Neural progenitor cell (in vitro differentiated cells): Measurements from ENCODE around the gene ABTB1. TPM values are rescaled to one million over a fixed set of nuclear protein-coding genes. Genes with fewer than 3 reads are reported as not detected.
A peak's percentile ranks its signal among the peaks of the same experiment; 100 is the strongest.

ENCODE experiments used
- DNase-seq: peaks from one replicate; pipeline ENCODE4 v3.0.0-alpha.2; 2016; ENCODE audit warnings: low spot score
- H2AFZ ChIP-seq: fragments of 200-600 bp; sonication (generic); replicated peaks from 2 replicates; pipeline ENCODE4 v1.6.1; 2016; ENCODE audit warnings: antibody characterized with exemption
- H3F3A ChIP-seq: fragments of 200-600 bp; sonication (generic); 2 replicates; pipeline ENCODE4 v1.6.1; 2016; ENCODE audit warnings: antibody characterized with exemption, low read depth
- H3K27ac ChIP-seq: fragments of 200-600 bp; sonication (generic); 2 replicates; pipeline ENCODE4 v1.5.1; 2016; ENCODE audit warnings: mild to moderate bottlenecking
- H3K27me3 ChIP-seq: fragments of 200-600 bp; sonication (generic); 2 replicates; pipeline ENCODE4 v1.6.1; 2016; ENCODE audit warnings: mild to moderate bottlenecking, moderate library complexity
- H3K36me3 ChIP-seq: fragments of 200-600 bp; sonication (generic); 2 replicates; pipeline ENCODE4 v1.5.1; 2016
- H3K4me1 ChIP-seq: fragments of 200-600 bp; sonication (generic); 2 replicates; pipeline ENCODE4 v1.6.1; 2016; ENCODE audit warnings: mixed run types
- H3K4me2 ChIP-seq: fragments of 200-600 bp; sonication (generic); 2 replicates; pipeline ENCODE4 v1.6.1; 2016
- H3K4me3 ChIP-seq: fragments of 200-600 bp; sonication (generic); 2 replicates; pipeline ENCODE4 v1.5.1; 2016
- H3K79me2 ChIP-seq: fragments of 200-600 bp; sonication (generic); 2 replicates; pipeline ENCODE4 v1.6.1; 2016; ENCODE audit warnings: low read depth
- H3K9ac ChIP-seq: fragments of 200-600 bp; sonication (generic); 2 replicates; pipeline ENCODE4 v1.6.1; 2016
- H3K9me3 ChIP-seq: fragments of 200-600 bp; sonication (generic); 2 replicates; pipeline ENCODE4 v1.5.1; 2016; ENCODE audit warnings: low read depth
- H4K20me1 ChIP-seq: fragments of 200-600 bp; sonication (generic); 2 replicates; pipeline ENCODE4 v1.6.1; 2016; ENCODE audit warnings: low read depth
- H3K27ac Mint-ChIP-seq: 3 replicates; pipeline ENCODE4 v1.8.0; 2021; ENCODE audit warnings: mixed read lengths
- H3K27me3 Mint-ChIP-seq: 2 replicates; pipeline ENCODE4 v1.8.0; 2022; ENCODE audit warnings: low read depth, mild to moderate bottlenecking, inconsistent platforms, moderate library complexity, mixed read lengths; ENCODE audit not compliant: insufficient read depth
- H3K36me3 Mint-ChIP-seq: 3 replicates; pipeline ENCODE4 v1.8.0; 2021; ENCODE audit warnings: mixed read lengths
- H3K4me1 Mint-ChIP-seq: 3 replicates; pipeline ENCODE4 v1.8.0; 2021; ENCODE audit warnings: mixed read lengths
- H3K4me3 Mint-ChIP-seq: 3 replicates; pipeline ENCODE4 v1.8.0; 2021; ENCODE audit warnings: mild to moderate bottlenecking, moderate library complexity, mixed read lengths
- H3K9me3 Mint-ChIP-seq: 3 replicates; pipeline ENCODE4 v1.8.0; 2020; ENCODE audit warnings: mixed read lengths
- EZH2 ChIP-seq: fragments of 200-600 bp; sonication (generic); IDR thresholded peaks from 2 replicates; pipeline ENCODE4 v1.6.1; 2017; ENCODE audit warnings: antibody characterized with exemption, mild to moderate bottlenecking, moderate library complexity
- EZH2phosphoT487 ChIP-seq: fragments of 200-600 bp; sonication (generic); IDR thresholded peaks from 2 replicates; pipeline ENCODE4 v1.6.1; 2017; ENCODE audit warnings: antibody characterized with exemption
- total RNA-seq: library from RNA; depleted of rRNA; stranded (reverse); fragments of >200 nt; gene quantifications from 2 replicates; pipeline ENCODE4 v1.2.3, GENCODE V29; 2015; ENCODE audit warnings: low replicate concordance
- TF ChIP-seq, protein P1 (sequence below): fragments of 200-600 bp; sonication (generic); IDR thresholded peaks from 2 replicates; pipeline ENCODE4 v1.5.1; 2017; ENCODE audit warnings: antibody characterized with exemption, mild to moderate bottlenecking

The ABTB1 gene
- total RNA-seq, 1 donor from 2014 or later: 2.4 TPM

DNA sequence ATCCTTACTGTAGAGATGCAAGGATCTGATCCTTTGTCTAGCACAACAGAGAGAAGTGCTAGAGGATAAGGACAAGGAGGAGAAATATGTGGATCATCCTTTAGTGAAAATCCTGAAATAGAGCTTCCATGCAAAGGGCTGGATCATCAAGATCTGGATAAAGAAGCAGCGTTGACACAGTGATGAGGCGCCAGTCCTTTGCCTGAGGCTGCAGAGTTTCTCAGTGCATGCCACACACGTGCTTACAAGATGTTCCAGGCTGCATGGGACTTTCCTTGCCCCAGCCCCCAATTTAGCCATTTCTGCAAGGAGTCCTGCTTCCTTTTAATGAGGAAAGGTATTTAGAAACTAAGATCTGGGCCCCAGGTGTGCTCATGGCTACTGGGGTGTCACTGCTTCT is 7.2 kb upstream of the ABTB1 start:
- Histone ChIP-seq H3K9ac (no peak overlapping the region), H3K79me2 (no peaks in the 10 kb centered on the region), H3K9me3 (no peaks in the 10 kb centered on the region), H4K20me1 (no peaks in the 10 kb centered on the region), H3K4me2 (no peak overlapping the region), H3K36me3 (no peaks in the 10 kb centered on the region), H3K27me3 (no peaks in the 10 kb centered on the region), H3K4me3 (no peak overlapping the region), H3K4me1 (no peaks in the 10 kb centered on the region), H3F3A (no peaks in the 10 kb centered on the region), H3K27ac (no peak overlapping the region), H2AFZ (no peak overlapping the region)
- peaks cover 9% of the 10 kb centered on the region for H3K27me3 Mint-ChIP-seq
- H3K4me1 Mint-ChIP-seq: peaks cover 7% of the 10 kb centered on the region
- TF ChIP-seq EZH2phosphoT487 (no peak), EZH2 (no peak)
- TF ChIP-seq, protein P1, sequence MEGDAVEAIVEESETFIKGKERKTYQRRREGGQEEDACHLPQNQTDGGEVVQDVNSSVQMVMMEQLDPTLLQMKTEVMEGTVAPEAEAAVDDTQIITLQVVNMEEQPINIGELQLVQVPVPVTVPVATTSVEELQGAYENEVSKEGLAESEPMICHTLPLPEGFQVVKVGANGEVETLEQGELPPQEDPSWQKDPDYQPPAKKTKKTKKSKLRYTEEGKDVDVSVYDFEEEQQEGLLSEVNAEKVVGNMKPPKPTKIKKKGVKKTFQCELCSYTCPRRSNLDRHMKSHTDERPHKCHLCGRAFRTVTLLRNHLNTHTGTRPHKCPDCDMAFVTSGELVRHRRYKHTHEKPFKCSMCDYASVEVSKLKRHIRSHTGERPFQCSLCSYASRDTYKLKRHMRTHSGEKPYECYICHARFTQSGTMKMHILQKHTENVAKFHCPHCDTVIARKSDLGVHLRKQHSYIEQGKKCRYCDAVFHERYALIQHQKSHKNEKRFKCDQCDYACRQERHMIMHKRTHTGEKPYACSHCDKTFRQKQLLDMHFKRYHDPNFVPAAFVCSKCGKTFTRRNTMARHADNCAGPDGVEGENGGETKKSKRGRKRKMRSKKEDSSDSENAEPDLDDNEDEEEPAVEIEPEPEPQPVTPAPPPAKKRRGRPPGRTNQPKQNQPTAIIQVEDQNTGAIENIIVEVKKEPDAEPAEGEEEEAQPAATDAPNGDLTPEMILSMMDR: no peak
- no peak overlapping the region for H3K4me3 Mint-ChIP-seq
- no peak for DNase-seq
- H3K27ac Mint-ChIP-seq: no peak overlapping the region
- H3K9me3 Mint-ChIP-seq: no peaks in the 10 kb centered on the region
- H3K36me3 Mint-ChIP-seq: peaks cover 42% of the 10 kb centered on the region

DNA sequence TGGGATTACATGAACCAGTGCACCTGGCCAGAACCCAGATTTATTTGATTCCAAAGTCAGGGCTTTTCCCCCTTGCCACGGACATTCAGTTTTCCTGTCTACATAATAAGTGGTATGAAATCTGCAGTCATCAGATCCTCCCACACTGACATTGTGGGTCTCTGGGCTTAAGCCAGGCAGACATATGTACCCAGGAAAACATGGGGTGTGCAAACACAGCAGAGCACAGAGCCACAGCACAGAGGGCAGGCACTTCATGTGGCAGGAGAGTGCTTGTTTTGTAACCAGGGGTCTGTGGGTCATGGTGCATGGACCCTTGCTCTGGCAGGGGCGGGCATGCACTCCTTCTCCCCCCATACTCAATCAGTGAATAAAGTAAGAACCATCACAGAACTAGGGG is 6.1 kb upstream of the ABTB1 start:
- peaks cover 9% of the 10 kb centered on the region for H3K27me3 Mint-ChIP-seq
- no peaks in the 10 kb centered on the region for H4K20me1 ChIP-seq
- no peak overlapping the region for H2AFZ ChIP-seq
- H3F3A ChIP-seq: no peaks in the 10 kb centered on the region
- TF ChIP-seq, protein P1: no peak
- TF ChIP-seq EZH2 (no peak), EZH2phosphoT487 (no peak)
- no peaks in the 10 kb centered on the region for H3K79me2 ChIP-seq
- H3K9me3 Mint-ChIP-seq: no peaks in the 10 kb centered on the region
- no peak overlapping the region for H3K27ac ChIP-seq
- H3K36me3 ChIP-seq: no peaks in the 10 kb centered on the region
- H3K36me3 Mint-ChIP-seq: peaks cover 42% of the 10 kb centered on the region
- DNase-seq: no peak
- no peaks in the 10 kb centered on the region for H3K9me3 ChIP-seq
- no peak overlapping the region for H3K9ac ChIP-seq
- peaks cover 4% of the 10 kb centered on the region for H3K27me3 ChIP-seq
- no peak overlapping the region for H3K4me3 Mint-ChIP-seq
- H3K4me1 ChIP-seq: no peaks in the 10 kb centered on the region
- H3K4me2 ChIP-seq: no peak overlapping the region
- H3K27ac Mint-ChIP-seq: peak overlapping the region; percentile 6
- peaks cover 7% of the 10 kb centered on the region for H3K4me1 Mint-ChIP-seq
- H3K4me3 ChIP-seq: no peak overlapping the region

DNA sequence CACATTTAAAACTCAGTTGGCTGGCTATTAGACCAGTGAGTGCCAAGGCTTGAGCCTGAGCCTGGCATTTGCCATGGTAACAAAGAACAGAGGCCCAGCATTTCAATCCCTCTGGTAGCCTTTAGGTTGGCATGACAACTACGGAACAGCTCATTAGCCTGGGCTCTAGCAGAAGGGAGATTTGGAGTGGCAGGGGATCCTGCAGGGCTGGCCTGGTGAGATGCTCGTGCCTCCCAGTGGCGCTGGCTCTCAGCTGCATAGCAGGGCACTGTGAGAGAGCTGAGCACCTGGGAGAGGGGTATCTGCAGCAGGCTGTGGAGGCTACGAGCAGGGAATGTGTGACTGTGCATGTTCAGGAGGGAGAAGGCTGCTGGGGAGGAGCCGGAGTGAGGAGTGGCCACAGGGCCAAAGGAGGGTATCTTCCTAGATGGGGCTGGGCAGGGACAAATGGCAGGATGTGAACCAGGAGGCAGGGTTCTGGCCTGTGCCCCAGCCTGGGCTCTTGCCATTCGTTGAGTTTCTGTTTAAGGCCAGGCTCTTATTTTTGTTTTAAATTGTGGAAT is 5.6 kb upstream of the ABTB1 start:
- Histone ChIP-seq H3K36me3 (no peaks in the 10 kb centered on the region), H3K27ac (no peak overlapping the region), H2AFZ (no peak overlapping the region), H3K4me3 (no peak overlapping the region), H3K4me1 (no peaks in the 10 kb centered on the region), H3K9ac (no peak overlapping the region), H4K20me1 (no peaks in the 10 kb centered on the region), H3F3A (no peaks in the 10 kb centered on the region), H3K27me3 (peaks cover 9% of the 10 kb centered on the region), H3K9me3 (no peaks in the 10 kb centered on the region), H3K79me2 (no peaks in the 10 kb centered on the region), H3K4me2 (no peak overlapping the region)
- Mint-ChIP-seq H3K9me3 (no peaks in the 10 kb centered on the region), H3K36me3 (peaks cover 42% of the 10 kb centered on the region), H3K27me3 (peaks cover 9% of the 10 kb centered on the region), H3K4me1 (peaks cover 9% of the 10 kb centered on the region), H3K4me3 (no peak overlapping the region), H3K27ac (peak overlapping the region; percentile 6)
- no peak for DNase-seq
- TF ChIP-seq EZH2phosphoT487: no peak

DNA sequence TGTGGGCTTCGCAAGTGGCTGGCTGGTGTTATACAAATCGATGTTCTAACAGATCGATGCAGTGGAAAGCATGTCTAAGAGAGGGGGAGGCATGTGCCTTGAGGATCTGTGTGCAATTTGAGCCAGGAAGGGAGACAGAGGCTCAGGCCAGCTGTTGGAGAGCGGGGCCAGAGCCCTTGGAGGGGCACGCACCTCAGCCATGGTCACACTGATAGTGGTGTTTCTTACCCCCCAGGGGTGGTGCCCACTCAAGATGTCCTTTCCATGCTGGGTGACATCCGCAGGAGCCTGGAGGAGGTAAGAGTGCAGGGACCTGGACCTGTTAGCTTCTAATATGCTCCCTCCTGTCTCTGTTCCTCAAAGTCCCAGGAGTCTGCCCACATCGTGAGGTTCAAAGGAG is 3.8 kb upstream of the ABTB1 start:
- Mint-ChIP-seq H3K27me3 (peaks cover 11% of the 10 kb centered on the region), H3K9me3 (no peaks in the 10 kb centered on the region), H3K4me1 (peaks cover 11% of the 10 kb centered on the region), H3K27ac (no peak overlapping the region), H3K36me3 (peaks cover 30% of the 10 kb centered on the region), H3K4me3 (no peak overlapping the region)
- Histone ChIP-seq H3K4me2 (no peak overlapping the region), H4K20me1 (no peaks in the 10 kb centered on the region), H3K4me3 (no peak overlapping the region), H3K36me3 (no peaks in the 10 kb centered on the region), H3K79me2 (no peaks in the 10 kb centered on the region), H3K4me1 (no peaks in the 10 kb centered on the region), H2AFZ (no peak overlapping the region), H3K9ac (no peak overlapping the region), H3K9me3 (no peaks in the 10 kb centered on the region), H3K27ac (no peak overlapping the region), H3K27me3 (peaks cover 20% of the 10 kb centered on the region), H3F3A (peaks cover 3% of the 10 kb centered on the region)
- no peak for TF ChIP-seq EZH2
- TF ChIP-seq, protein P1: no peak
- no peak for TF ChIP-seq EZH2phosphoT487
- DNase-seq: no peak
